A673 (cell line): ENCODE measurements around the gene NECAB2.

Source experiments
- EZH2 ChIP-seq: fragments of 200-600 bp; sonication (generic); IDR thresholded peaks from 2 replicates; pipeline ENCODE4 v1.6.1; 2017; ENCODE audit warnings: borderline replicate concordance, low read depth, mild to moderate bottlenecking, mixed read lengths, antibody characterized with exemption, low read length; ENCODE audit not compliant: poor library complexity, severe bottlenecking
- TF ChIP-seq, protein P1 (sequence below): fragments of 300-800, 200-600 bp; sonication (generic); conservative IDR thresholded peaks from 2 replicates; pipeline ENCODE4 v1.5.1; 2017; ENCODE audit warnings: low read depth, mild to moderate bottlenecking, antibody characterized with exemption, low read length, moderate library complexity, mixed read lengths

DNA sequence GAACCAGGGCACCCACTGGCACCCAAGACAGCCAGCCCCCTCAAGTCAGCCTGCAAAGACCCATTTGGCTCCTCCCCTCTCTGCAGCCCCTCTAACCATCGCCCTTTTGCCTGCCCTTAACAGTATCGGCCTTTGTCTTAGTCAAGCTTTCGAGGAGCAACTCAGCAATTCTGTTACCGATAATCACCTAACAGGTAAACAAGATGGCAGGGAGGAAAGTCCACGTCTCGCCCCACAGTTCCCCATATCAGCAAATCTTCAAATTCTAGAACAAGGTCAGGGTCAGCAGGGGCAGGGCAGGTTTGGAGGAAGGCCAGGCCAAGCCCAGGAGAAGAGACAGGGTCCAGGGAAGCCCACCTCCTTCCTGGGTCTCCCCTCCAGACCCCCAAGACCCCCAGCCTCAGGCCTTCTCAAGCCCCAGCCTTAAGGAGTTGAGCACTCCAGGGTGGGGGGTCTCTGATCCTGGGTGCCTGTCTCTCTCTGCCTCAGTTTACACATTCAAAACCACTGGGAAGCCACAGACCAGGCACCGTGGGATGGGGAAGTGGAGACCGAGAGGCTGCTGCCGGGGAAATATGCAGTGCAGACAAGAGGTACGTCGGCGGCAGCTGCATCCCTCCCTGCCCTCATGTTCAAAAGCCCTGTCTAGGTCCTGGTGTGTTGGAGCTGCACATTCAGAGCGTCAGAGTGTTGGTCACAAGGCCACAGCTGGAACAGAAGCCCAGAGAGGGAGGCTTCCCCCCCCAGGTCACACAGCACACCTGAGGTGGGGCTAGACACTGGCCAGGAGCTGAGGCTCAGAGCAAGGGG lies 18.9 kb upstream of the NECAB2 start:
- TF ChIP-seq, protein P1, sequence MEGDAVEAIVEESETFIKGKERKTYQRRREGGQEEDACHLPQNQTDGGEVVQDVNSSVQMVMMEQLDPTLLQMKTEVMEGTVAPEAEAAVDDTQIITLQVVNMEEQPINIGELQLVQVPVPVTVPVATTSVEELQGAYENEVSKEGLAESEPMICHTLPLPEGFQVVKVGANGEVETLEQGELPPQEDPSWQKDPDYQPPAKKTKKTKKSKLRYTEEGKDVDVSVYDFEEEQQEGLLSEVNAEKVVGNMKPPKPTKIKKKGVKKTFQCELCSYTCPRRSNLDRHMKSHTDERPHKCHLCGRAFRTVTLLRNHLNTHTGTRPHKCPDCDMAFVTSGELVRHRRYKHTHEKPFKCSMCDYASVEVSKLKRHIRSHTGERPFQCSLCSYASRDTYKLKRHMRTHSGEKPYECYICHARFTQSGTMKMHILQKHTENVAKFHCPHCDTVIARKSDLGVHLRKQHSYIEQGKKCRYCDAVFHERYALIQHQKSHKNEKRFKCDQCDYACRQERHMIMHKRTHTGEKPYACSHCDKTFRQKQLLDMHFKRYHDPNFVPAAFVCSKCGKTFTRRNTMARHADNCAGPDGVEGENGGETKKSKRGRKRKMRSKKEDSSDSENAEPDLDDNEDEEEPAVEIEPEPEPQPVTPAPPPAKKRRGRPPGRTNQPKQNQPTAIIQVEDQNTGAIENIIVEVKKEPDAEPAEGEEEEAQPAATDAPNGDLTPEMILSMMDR = no peak
- no peak for TF ChIP-seq EZH2
